SIG-M5 (cell line): ENCODE results near the gene GBP4.

Experiments used
- DNase-seq: peaks from one replicate; lab custom pipeline; 2025; lab: John Stamatoyannopoulos, UW

Gene GBP4

DNA sequence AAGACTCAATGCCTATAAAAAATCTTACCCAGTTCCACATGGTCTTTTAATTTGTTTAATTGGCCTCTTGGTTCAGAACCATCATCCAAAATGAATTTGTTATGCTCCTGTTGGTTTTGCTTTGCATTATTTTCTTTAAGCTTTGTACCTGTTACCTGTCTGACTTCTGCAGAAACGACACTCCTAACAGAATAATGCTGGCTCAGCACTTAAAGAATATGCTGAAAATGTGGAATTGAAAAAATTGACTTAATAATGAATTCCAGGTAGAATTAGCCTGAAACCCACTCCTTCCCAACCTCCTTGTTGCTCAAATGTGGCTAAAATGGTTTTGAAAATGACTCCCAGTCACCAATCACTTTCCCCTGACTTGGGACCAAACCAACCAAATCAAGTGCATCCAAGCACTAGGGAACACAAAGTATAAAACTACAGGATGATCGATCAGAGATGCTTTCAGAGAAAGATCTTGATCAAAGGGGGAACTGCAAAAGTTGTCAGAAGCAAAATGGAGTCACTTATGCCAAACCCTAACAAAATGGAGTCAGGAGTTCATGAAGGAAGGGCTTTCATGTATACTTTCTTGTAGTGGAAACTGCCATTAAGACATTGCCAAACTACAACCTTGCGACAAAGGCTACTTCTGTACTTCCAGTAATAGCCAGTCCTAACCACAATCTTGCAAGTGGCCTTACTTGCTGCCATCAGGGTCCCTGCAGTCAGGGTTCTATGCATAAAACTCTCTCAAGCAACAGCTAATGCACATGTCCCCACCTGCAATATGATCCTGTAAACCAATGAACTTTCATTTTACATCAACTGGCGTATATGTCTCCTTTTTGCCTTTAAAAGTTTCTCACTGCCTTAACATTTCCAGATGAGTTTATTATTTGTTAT, 28.3 kb downstream of the GBP4 start:
- no peak for DNase-seq

- no peak for DNase-seq
These were observed 29.6 kb downstream of the GBP4 start for GRCh38 chr1:89169166-89169565.

GRCh38 chr1:89167590-89168230, 31.0 kb downstream of the GBP4 start:
- DNase-seq: no peak

DNA sequence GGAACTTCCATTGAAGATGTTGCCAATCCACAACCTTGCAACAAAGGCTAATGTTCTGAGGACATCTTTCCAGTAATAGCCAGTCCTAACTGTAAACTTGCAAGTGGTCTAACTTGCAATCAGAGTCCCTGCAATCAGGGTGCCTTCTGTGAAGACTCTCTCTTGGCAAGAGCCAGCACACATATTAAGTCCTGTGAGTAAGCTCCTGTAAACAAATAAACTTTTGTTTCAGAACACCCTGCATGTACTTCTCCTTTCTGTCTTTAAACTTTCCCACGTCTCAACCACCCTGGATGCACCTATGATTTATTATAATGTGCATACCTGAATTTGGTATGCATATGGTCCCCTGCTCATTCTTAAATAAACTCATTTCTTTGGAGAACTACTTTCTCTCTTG, 32.0 kb downstream of the GBP4 start:
- no peak for DNase-seq

DNA sequence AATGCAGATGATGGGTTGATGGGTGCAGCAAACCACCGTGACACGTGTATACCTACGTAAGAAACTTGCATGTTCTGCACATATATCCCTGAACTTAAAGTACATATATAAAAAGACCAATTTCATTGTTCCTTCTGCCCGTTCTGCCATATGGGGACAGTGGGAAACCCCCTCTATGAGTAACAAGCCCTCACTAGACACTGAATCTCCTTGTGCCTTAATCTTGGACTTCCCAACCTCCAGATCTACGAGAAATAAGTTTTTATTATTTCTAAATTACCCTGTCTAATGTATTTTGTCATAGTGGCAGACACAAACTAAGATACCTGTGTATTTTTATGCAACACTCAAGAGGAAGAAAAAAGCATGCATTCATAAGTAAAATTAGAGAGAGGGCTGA, 32.9 kb downstream of the GBP4 start:
- DNase-seq: no peak

DNA sequence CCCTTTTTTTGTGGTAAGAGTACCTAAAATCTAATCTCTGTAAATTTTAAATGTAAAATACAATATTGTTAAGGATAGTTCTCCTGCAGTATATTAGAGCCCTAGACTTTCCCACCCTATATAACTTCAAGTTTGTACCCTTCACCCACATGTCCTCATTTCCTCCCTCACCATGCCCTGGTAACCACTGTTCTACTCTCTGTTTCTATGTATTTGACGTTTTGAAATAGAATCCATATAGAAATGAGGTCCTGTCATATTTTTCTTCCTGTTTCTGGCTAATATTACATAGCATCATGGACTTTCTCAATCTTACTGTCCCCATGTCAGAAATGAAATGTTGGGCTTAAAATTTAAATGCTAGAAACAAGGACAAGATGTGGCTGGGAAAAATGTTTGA, 47.7 kb downstream of the GBP4 start:
- DNase-seq: no peak

GRCh38 chr1:89149976-89150375, 48.8 kb downstream of the GBP4 start:
- DNase-seq: no peak

- DNase-seq: no peak
These were observed 49.5 kb downstream of the GBP4 start for GRCh38 chr1:89149229-89149628.

DNA sequence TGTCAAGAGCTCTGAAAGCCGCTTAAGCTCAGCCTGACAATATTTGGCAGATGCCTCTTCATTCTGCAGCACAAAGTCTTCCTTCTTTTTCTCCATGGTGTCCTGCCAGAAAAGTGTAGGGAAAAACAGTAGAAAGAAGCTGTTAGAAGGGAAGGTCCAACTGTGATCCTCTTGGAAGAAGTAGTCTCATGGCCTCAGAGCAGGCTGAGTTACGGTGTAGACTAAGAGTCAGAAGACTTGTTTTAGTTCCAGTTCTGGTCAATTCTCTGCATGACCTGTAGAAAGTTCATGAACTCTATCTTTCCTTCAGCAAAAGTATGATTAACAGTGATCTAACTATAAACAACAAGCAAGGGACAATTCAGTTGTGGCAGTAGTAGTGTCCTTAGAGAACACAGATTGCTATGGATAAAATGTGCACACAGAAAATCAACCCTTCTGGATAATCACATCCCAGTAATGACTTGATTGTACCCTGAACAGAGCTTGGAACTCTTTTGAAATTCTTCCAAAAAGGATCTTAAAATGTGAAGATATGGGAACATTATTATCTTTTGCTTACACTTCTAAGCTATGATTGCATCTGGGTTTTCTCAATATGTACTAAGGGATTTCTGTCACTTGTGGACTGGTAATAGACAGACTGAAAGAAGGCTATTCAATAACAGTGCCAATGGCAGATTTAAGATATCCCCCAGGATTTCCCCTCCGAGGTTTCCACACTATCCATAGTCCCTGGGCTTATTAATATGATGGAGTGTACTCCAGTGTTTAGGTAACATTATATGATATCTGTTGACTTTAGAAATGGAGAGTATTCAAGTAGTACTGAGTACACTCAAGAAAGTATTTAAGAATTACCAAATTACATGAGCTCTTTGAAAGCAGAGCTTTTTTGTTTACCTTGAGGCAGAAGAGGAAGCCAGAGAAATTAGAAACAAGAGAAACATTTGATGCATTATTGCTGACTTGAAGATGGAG, 50.8 kb downstream of the GBP4 start:
- no peak for DNase-seq

- DNase-seq: no peak
These were observed 52.0 kb downstream of the GBP4 start for GRCh38 chr1:89146721-89147120.

- DNase-seq: no peak
These were observed 55.3 kb downstream of the GBP4 start for GRCh38 chr1:89143484-89143883.

GRCh38 chr1:89142160-89142559, 56.6 kb downstream of the GBP4 start:
- DNase-seq: no peak

GRCh38 chr1:89133747-89134146, 65.0 kb downstream of the GBP4 start:
- DNase-seq: no peak
